GM18508 (cell line): ENCODE measurements around the gene APOA4.

Source experiments
- ATAC-seq: cut with Tn5 transposase; IDR thresholded peaks from one replicate; pipeline ENCODE4 v1.9.1; 2021; ENCODE audit warnings: moderate number of reproducible peaks; ENCODE audit not compliant: insufficient read depth, unreplicated experiment

APOA4 gene

GRCh38 chr11:116823031-116823843 lies at the start of gene APOA4:
APOA4 (minus strand) TSS chr11:116823304; CDS start chr11:116823191, 113 bp downstream.
- ATAC-seq: no peak

- ATAC-seq: no peak
Measured at GRCh38 chr11:116871248-116871647, 48.1 kb upstream of the APOA4 start.

- no peak for ATAC-seq
Measured at GRCh38 chr11:116870054-116870453, 47.0 kb upstream of the APOA4 start.

GRCh38 chr11:116869610-116870009 lies 46.5 kb upstream of the APOA4 start:
- ATAC-seq: no peak

GRCh38 chr11:116868066-116868465 lies 45.0 kb upstream of the APOA4 start:
- ATAC-seq: no peak

GRCh38 chr11:116867619-116868018 lies 44.5 kb upstream of the APOA4 start:
- no peak for ATAC-seq

- ATAC-seq: no peak
Measured at GRCh38 chr11:116866804-116867455, 43.8 kb upstream of the APOA4 start.

GRCh38 chr11:116865696-116866095 lies 42.6 kb upstream of the APOA4 start:
- no peak for ATAC-seq

- no peak for ATAC-seq
Measured at GRCh38 chr11:116864531-116864930, 41.4 kb upstream of the APOA4 start.

- ATAC-seq: no peak
Measured at GRCh38 chr11:116862951-116863350, 39.8 kb upstream of the APOA4 start.

GRCh38 chr11:116862185-116862584 lies 39.1 kb upstream of the APOA4 start:
- no peak for ATAC-seq

GRCh38 chr11:116861539-116861938 lies 38.4 kb upstream of the APOA4 start:
- ATAC-seq: no peak

GRCh38 chr11:116860303-116860702 lies 37.2 kb upstream of the APOA4 start:
- ATAC-seq: no peak

GRCh38 chr11:116859175-116859574 lies 36.1 kb upstream of the APOA4 start:
- no peak for ATAC-seq

GRCh38 chr11:116857936-116858335 lies 34.8 kb upstream of the APOA4 start:
- no peak for ATAC-seq

- no peak for ATAC-seq
Measured at GRCh38 chr11:116857316-116857715, 34.2 kb upstream of the APOA4 start.

- ATAC-seq: no peak
Measured at GRCh38 chr11:116856423-116856822, 33.3 kb upstream of the APOA4 start.

GRCh38 chr11:116855413-116855812 lies 32.3 kb upstream of the APOA4 start:
- ATAC-seq: no peak

GRCh38 chr11:116853461-116854073 lies 30.5 kb upstream of the APOA4 start:
- peak; percentile 77 for ATAC-seq

- ATAC-seq: no peak
Measured at GRCh38 chr11:116852261-116853031, 29.3 kb upstream of the APOA4 start.

- no peak for ATAC-seq
Measured at GRCh38 chr11:116851626-116852025, 28.5 kb upstream of the APOA4 start.
